ENCODE results near the gene RNF5.

Gene RNF5

DNA sequence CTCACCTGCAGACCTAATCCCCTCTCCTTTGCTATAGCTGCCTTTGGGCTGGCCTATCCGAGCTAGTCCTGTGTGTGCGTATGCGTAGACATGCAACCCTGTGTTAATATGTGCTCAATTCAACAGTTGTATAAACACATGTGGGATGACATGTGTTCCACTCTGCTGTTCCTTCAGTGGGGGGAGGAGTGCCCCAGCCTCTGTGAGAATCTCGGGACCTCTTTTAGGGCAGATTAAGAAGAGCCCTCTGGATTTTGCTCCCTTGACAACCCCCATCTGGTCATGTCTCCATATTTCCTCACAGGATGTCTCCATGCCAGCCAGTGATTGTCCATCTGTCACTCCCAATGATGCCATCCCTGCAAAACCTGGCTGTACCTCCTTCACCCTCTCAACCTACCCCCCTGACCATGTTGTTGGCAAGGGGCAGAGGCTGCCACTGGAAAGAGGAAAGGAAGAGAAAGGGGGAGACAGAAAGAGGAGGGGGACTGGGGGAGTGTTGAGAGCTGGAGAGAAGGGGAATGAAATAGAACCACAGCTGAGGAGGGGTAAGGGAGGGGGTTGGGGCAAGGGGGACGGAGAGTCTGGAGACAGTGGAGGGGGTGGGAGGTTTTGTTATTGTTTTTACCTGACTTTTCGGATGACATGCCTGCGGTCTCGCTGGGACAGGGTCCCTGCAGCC lies 26.9 kb upstream of the RNF5 start:
- Mint-ChIP-seq H3K27me3 (ENCODE audit: low read depth) (peaks cover 14% of the 10 kb centered on the region), H3K27ac (peak overlapping the region; percentile 71 to 91 (median 76)), H3K4me3 (peak overlapping the region; percentile 98), H3K36me3 (ENCODE audit: low read depth) (peaks cover 12% of the 10 kb centered on the region), H3K9me3 (no peaks in the 10 kb centered on the region), H3K4me1 (peaks cover 57% of the 10 kb centered on the region)
- TF ChIP-seq, protein P1, sequence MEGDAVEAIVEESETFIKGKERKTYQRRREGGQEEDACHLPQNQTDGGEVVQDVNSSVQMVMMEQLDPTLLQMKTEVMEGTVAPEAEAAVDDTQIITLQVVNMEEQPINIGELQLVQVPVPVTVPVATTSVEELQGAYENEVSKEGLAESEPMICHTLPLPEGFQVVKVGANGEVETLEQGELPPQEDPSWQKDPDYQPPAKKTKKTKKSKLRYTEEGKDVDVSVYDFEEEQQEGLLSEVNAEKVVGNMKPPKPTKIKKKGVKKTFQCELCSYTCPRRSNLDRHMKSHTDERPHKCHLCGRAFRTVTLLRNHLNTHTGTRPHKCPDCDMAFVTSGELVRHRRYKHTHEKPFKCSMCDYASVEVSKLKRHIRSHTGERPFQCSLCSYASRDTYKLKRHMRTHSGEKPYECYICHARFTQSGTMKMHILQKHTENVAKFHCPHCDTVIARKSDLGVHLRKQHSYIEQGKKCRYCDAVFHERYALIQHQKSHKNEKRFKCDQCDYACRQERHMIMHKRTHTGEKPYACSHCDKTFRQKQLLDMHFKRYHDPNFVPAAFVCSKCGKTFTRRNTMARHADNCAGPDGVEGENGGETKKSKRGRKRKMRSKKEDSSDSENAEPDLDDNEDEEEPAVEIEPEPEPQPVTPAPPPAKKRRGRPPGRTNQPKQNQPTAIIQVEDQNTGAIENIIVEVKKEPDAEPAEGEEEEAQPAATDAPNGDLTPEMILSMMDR (IDR thresholded peaks at IDR 0.05; ENCODE audit: unreplicated experiment in 3 of 3), result no peak

DNA sequence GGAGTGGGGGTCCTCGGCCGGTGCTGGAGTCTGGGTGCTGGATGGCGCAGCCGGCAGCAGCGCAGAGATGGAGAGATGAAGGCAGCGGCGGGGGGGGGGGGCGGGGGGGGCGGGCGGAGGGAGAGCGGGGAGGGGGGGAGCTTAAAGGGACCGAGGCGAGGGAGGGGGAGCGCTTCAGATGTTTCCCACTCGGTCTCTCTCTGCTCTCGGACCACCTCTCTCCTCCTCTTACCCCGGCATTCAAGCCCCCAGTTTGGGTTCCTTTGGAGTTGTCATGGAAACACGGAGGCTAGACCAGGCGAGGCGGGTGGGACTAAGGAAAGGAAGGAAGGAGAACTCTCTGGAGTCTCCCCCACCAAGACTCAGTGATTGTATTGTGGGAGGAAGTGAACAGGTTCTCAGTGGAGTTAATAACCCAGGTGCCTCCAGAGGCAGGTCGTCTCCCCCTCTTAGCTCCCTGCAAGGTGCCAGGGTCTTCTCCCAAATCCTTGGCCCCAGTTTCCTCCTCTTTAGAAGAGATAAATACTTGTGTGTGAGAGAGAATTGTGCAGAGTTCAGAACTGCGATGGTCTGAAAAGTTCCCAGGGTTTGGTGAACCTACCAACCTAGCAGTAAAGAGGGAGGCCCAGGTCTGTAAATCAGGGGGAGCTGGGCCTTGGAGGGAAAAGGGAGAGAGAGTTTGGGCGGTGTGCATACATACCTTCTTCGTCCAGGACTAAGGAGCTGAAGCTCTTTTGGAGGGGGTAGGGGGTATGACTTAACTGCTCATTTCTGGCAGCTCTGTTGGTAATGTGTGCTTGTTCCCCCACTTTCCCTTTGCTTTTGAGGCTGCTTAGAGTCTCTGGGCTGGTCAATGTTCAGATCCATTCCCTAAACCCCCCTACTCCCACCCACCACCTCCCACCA lies 26.1 kb upstream of the RNF5 start, which contains the start of gene PRRT1:
Gene PRRT1, minus strand, starts transcription at position 77 of the 906 bp plus-strand sequence. CDS start 112 bp downstream, outside the sequence.
- Mint-ChIP-seq H3K4me1 (peaks cover 52% of the 10 kb centered on the region), H3K27ac (peak within 1 kb of the TSS; percentile 93 to 98 (median 98)), H3K9me3 (no peaks in the 10 kb centered on the region), H3K4me3 (peak within 1 kb of the TSS; percentile 98), H3K27me3 (ENCODE audit: low read depth) (peaks cover 14% of the 10 kb centered on the region), H3K36me3 (ENCODE audit: low read depth) (peaks cover 12% of the 10 kb centered on the region)
- TF ChIP-seq, protein P1 (IDR thresholded peaks at IDR 0.05; ENCODE audit: unreplicated experiment in 3 of 3), result no peak

DNA sequence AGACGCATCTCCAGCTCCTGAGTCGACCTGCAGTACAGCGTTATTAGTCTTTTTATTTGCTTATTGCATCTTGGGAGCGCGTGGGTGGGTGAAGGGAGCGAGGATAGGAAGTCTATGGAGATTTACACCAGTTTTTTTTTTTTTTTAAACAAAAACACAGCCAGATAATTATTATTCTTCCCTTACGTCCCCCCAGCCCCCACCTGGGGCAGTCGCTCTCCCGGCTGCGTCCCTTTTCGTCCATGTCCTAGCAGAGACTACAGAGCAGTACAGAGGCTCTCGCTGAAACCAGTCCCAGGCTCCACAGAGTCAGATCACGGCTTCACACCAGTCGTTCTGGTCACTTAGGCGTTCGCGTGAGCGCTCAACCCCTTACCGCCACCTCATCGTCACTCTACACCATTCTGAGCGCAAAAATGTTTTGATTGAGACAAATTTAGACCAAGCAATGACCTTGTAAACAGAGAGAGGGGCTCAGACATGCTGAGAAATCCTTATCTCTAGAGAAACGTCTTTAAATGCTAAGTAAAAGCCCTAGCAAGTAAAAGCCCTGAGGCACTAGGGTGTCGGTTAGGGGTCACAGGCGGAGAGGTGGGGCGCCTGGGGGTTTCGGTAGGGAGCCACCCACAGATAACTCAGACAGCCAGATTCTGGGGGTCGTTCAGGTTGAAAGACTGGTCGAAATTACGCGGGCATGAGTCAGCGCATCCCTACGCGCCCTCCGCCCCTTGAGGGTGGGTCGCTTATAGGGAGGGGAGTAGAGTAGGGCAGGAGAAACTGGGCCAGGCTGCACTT lies 25.2 kb upstream of the RNF5 start:
- H3K27me3 Mint-ChIP-seq (ENCODE audit: low read depth), result peaks cover 14% of the 10 kb centered on the region
- peaks cover 20% of the 10 kb centered on the region for H3K36me3 Mint-ChIP-seq (ENCODE audit: low read depth)
- TF ChIP-seq, protein P1 (IDR thresholded peaks at IDR 0.05; ENCODE audit: unreplicated experiment in 3 of 3), result no peak
- H3K4me1 Mint-ChIP-seq, result peaks cover 52% of the 10 kb centered on the region
- no peaks in the 10 kb centered on the region for H3K9me3 Mint-ChIP-seq
- peak overlapping the region; percentile 98 for H3K4me3 Mint-ChIP-seq
- peak overlapping the region; percentile 93 to 98 (median 98) for H3K27ac Mint-ChIP-seq

DNA sequence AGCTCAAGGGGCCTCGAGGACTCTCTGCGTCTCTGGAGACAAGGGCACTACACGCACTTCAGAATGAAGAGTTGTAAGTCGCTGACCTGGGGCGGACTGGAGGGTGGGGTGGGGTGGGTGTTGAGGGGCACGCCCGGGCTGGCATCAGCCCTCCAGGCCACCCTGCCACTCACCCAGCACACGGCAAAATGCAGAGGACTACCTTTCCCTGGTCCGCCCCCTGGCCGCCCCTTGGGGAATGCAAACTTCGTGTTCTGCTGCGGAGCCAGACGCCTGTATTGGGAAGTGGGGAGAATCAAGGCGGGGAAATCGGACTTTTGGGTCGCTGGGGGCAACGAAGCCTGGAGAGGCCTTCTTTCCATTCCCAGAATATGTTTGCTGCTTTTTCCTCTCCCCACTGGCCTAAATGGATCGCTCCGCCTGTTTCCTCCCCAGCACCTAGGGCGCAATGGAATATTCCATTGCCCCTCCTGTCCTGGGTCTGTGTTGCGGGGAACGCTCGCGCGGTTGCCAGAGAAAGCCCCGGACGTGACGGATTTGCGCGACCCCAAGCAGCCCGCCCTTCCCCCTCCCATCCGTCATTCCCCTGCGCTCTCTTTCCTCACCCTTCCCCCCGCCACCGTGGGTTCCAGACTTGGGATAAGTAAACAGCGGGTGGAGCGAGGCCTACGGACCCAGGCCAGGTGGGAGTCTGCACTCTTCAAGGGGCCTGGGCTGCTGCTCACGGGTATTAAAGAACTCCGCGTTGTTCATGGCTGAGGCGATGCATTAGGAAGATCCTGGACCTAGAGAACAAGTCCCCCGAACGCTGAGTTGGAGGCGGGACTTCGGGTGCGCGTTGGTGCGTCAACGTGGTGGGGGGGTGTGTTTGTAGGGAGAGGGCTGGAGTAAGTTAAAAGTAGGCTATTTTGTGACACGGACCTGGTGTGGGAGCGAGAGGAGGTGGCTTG lies 24.4 kb upstream of the RNF5 start, which contains the start of gene PPT2:
Gene PPT2, plus strand, starts transcription at position 578 of the 950 bp plus-strand sequence. CDS start 454 bp downstream, outside the sequence.
- H3K4me3 Mint-ChIP-seq, result peak within 1 kb of the TSS; percentile 98
- H3K4me1 Mint-ChIP-seq, result peaks cover 52% of the 10 kb centered on the region
- H3K36me3 Mint-ChIP-seq (ENCODE audit: low read depth), result peaks cover 22% of the 10 kb centered on the region
- TF ChIP-seq, protein P1 (IDR thresholded peaks at IDR 0.05; ENCODE audit: unreplicated experiment in 3 of 3), result peak in 2 of 3 experiments; percentile 19 to 29
- peak within 1 kb of the TSS; percentile 93 to 98 (median 98) for H3K27ac Mint-ChIP-seq
- H3K9me3 Mint-ChIP-seq, result no peaks in the 10 kb centered on the region
- peaks cover 14% of the 10 kb centered on the region for H3K27me3 Mint-ChIP-seq (ENCODE audit: low read depth)

All from nephron (organoid).